ENCODE data around the gene ZNF547.
A peak's percentile ranks its signal among the peaks of the same experiment; 100 is the strongest.
"Not testable (repeated sequence)": the region's sequence is repeated elsewhere in the genome, so short reads cannot be mapped to it uniquely, and the experiment has no call there.

ZNF547 gene

DNA sequence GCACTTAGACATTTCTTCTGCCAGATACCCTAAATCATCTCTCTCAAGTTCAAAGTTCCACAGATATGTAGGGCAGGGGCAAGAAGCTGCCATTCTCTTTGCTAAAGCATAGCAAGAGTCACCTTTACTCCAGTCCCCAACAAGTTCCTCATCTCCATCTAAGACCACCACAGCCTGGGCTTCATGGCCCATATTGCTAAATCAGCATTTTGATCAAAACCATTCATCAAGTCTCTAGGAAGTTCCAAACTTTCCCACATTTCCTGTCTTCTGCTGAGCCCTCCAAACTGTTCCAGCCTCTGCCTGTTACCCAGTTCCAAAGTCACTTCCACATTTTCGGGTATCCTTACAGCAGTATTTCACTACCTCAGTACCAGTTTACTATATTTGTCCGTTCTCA is 11.3 kb downstream of the ZNF547 start:
- DNase-seq (ENCODE audit: low read depth in 2 of 2), result not testable (repeated sequence)

DNA sequence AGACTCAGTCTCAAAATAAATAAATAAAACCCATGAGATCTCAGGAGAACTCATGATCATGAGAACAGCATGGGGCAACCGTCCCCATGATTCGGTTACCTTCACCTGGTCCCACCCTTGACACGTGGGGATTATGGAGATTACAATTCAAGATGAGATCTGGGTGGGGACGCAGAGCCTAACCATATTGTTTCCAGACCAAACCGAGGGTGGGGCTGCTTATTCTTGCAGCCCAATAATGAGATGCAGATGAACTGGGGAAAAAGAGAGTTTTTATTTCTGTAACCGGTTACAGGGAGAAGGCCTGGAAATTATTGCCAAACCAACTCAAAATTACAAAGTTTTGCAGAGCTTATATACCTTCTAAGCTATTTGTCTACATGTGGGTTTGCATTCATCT is 12.8 kb downstream of the ZNF547 start:
- no peak for DNase-seq (ENCODE audit: low read depth in 2 of 2)

DNA sequence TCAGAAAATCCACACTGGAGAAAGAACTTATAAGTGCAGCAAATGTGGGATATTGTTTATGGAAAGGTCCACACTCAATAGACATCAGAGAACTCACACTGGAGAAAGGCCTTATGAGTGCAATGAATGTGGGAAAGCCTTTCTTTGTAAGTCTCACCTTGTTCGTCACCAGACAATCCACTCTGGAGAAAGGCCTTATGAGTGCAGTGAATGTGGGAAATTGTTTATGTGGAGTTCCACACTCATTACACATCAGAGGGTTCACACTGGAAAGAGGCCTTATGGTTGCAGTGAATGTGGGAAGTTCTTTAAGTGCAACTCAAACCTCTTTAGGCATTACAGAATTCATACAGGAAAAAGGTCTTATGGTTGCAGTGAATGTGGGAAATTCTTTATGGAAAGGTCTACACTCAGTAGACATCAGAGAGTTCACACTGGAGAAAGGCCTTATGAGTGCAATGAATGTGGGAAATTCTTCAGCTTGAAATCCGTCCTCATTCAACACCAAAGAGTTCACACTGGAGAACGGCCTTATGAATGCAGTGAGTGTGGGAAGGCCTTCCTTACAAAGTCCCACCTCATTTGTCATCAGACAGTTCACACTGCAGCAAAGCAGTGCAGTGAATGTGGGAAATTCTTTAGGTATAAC is 14.3 kb downstream of the ZNF547 start:
- no peak for DNase-seq (ENCODE audit: low read depth in 2 of 2)

DNA sequence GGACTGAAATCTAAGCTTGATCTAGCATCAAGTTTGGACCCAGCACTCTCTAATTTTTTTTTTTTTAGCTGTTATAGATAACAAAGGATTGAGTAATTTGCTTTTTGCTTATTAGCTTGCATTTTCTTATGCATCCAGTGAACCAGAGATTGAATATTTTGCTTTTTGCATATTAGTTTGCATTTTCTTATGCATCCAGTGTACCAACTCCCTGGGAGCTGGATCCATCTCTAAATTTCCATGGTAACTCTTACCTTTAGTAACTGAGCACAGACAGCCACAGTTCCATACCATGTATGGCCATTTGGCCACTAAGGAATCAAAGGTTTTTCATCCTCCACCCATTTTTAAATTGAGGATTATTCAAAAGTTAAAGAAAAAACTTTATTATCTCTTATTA is 17.6 kb downstream of the ZNF547 start:
- DNase-seq (ENCODE audit: low read depth in 2 of 2), result no peak

DNA sequence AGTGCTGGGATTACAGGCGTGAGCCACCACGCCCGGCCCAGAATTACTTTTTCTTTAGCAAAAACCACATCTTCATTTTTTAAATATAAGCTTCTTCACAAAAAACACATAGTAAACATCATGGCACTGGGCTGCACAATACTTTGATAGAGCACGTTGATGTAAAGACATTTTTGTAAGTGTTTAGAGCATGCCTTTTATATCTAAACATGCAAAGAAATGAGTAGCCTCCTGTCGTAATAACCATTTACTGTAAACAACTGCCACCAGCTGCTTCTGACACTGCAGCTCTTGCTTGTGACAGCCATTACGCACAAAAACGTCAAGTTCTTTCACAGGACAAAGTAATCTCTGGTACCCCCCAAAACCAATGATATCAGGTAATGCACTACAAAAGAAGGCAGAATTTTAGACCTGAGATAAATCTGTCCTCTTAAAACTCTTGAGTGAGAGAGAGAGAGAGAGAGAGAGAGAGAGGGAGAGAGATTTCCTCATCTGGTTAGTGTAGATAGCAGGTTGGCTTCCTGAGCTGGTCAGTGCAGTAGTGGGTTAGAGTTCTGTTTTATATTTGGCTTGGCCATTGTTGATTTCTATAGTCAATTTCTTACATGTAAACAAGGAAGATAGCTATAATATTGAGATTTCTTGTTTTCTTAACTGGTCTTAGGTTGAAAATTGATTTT is 19.6 kb downstream of the ZNF547 start:
- DNase-seq (ENCODE audit: low read depth in 2 of 2), result no peak

DNA sequence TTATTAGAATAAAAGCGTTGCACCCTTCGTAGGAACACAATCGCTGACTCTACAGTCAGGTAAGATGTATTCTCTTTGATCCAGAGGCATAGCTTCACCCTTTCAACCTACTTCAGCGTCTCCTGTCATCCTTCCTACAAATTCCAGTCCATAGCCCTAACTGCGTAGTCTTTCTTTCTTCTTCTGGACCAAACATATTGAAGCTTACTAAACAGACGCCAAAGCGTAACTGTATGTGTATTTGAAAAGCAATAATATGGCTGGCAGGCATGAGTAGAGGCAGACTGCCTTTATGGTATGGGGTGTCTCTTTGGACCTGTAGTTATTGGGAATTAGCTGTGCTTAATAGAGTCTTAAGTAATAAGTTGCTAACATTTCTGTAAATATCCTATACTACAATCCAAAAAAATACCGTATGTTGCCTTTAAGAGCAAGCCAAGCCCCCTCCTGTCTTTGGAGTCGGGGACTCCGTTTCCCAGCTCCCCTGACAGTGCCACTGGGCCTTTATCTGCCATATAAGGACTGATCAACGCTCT is 25.9 kb downstream of the ZNF547 start:
- DNase-seq (ENCODE audit: low read depth in 2 of 2), result no peak

DNA sequence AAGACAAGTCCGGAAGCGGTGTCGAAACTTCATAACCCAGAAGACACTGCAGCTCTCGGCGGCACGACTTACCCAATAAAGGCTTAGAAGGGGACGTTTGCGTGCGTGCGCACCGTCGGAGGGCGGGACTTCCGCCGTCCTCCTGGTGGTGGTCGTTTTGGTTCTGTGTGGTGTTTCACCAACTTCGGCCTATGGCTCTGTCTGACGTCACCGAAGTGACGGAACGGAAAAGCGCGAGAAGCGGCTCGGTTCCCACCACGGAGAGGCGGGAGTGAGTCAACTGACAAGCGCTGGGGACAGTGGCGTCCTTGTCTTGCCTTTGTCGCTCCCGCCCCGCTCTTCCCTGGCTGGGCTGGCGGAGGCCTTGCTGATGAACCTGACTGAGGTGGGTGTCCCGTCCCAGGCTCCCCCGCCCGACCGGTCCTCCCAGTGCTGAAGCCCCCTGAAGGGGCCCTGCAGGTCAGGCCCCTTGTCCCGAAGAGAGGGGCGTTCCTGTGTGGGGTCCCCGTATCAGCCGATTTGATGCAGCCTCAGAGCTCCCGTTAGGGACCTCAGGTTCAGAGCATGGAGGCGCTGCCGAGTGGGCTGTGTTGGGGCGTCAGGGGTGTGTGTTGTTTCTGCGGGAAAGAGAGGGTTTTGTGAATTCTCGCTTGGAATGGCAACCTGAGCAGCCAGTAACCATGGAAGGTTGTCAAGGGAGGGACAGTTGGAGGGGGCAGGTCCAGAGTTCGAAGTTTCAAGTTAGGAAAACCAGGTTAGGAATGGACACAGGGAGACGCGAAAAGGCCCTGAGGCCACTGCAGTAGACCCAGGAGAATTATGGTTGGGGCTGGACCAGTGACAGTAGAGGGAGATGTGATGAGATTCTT is 26.6 kb downstream of the ZNF547 start, which contains the start of gene ZNF548:
Gene ZNF548, plus strand, starts transcription at position 125 of the 869 bp plus-strand sequence. Its CDS starts 246 bp downstream, at position 371.
- DNase-seq (ENCODE audit: low read depth in 2 of 2), result peak; percentile 95 to 98

DNA sequence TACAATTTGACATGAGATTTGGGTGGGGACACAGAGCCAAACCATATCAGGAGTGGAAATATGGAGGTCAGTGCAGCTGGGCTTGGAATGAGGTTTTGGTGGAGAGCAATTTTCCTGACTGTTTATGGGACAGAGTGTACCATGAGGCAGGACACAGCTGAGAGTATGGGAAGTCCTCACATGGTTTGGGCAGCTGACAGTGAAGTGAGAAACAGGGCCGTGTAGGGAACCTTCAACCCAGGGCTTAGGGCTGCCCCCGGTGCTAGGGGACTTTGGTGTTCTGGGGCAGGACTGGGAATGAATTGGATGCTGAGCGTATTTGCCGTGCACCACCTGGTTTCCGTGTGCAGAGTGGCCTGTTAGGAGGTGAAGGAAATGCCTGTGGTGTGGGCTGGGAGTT is 32.4 kb downstream of the ZNF547 start:
- DNase-seq (ENCODE audit: low read depth in 2 of 2), result no peak

DNA sequence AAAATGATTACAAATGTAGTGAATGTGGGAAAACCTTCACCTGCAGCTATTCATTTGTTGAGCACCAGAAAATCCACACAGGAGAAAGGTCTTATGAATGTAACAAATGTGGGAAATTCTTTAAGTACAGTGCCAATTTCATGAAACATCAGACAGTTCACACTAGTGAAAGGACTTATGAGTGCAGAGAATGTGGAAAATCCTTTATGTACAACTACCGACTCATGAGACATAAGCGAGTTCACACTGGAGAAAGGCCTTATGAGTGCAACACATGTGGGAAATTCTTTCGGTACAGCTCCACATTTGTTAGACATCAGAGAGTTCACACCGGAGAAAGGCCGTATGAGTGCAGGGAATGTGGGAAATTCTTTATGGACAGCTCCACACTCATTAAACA is 35.5 kb downstream of the ZNF547 start:
- DNase-seq (ENCODE audit: low read depth in 2 of 2), result no peak

DNA sequence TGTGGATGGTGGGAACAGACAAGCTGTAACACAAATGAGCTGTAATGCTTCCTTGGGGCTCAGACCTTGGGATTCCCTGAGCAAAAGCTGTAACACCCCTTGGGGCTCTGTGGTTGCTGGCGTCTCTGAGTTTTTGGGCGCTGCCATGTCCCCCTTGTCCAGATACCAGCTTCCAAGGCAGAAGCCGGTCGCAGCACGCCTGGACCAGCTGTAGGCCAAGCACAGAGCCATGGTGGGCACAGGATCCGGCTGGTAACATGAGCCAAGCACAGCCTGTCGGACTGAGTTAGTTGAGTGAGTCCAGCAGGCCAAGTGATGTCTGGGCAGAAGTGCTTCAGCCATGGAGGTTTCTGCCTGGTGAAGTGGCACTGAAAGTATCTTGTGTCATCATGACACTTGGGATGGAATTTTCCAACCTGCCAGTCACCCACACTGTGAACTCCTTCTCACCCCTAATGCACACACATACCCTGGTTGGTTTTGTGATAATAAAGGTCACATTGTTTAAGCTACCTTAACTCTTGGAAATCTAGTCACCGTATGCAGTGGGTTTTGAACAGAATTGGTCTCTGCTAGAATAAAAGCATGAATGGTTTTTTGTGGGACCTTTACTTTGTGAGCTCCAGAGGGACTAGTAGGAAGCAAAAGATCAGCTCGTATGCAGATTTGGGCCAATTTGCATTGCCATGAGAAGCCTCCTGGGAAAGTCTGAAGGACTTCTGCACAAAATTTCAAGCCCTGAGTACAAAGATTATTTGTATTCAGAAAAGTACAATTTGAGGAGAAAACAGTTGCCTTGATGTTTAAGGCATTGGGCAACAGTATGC is 40.6 kb downstream of the ZNF547 start:
- DNase-seq (ENCODE audit: low read depth in 2 of 2), result no peak

DNA sequence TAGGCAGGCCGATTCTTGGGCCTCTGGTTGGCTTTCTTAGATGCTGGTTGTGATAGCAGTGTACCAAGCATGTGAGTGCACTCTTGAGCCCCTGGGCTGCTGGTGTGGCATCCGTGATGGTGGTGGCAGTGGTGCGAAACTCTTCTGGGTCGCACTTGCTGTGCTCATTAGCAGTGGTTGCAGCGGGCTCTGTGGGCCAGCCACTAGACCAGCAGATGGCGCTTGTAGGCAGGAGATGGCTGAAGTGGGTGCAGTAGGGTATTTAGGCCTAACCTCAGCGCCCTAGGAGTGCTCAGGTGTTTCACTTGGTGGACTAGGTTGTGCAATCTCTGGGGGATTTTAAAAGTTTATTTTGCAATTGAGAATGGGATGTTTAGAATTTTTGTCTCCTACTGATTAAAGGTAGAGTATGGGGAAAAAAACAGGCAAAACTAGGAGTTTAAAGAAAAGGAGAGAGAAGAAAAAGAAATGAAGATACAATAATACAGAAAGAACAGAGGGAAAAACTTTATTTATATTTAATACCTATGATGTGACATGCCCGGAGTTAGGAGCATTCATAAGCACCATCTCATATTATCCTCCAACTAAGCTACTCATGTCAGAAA is 43.3 kb downstream of the ZNF547 start:
- DNase-seq (ENCODE audit: low read depth in 2 of 2), result peak; percentile 43 to 45

DNA sequence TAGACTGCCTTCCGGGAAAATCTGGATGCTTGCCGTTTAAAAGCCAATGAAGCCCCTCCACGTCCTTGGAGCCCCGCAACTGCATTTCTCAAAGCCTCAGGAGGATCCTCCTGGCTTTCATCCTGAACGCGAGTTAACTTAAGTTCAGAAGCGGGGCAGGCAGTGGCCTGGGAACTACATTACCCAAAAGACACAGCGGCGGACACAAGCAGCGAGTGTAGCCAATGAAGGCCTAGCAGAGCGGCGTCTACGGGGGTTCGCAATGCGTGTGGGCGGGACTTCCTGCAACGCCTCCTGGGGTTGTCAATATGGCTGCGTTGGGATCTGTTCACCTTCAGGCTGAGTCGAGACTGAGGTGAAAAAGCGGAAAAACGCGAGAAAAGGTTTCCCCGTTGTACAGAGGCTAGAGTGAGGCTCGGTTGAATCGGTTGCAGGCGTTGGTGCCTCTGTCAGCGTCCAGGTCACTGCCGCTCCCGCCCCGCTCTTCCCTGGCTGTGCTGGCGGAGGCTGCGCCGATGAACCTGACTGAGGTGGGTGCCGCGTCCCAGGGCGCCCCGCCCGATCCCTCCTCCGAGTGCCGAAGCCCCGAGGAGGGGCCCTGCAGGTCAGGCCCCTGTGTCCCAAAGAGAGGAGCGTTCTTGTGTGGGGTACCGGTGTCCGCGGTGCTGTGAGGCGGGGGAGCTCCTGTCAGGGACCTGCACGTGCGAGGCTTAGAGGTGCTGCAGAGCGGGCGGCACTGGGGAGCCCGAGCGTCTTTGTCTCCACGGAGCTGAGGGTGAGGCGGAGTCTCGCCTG is 47.7 kb downstream of the ZNF547 start, which contains the start of gene ZNF17:
Gene ZNF17, plus strand, starts transcription at position 285 of the 795 bp plus-strand sequence. CDS start 2,455 bp downstream, outside the sequence.
- peak; percentile 80 to 82 for DNase-seq (ENCODE audit: low read depth in 2 of 2)

DNA sequence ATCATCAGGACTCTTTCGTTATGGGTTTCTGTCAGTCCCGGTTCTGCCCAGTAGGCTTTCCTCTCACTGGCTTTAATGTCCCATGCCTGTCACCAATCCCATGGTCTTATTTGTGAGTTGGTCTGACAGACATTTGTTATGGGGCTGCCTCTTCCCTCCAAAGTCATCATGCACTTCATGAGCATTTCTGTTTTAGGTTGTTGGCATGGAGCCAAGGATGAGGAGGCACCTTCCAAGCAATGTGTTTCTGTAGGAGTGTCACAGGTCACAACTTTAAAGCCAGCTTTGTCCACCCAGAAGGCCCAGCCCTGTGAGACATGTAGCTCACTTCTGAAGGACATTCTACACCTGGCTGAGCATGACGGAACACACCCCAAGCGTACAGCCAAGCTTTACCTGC is 56.1 kb downstream of the ZNF547 start:
- DNase-seq (ENCODE audit: low read depth in 2 of 2), result no peak

DNA sequence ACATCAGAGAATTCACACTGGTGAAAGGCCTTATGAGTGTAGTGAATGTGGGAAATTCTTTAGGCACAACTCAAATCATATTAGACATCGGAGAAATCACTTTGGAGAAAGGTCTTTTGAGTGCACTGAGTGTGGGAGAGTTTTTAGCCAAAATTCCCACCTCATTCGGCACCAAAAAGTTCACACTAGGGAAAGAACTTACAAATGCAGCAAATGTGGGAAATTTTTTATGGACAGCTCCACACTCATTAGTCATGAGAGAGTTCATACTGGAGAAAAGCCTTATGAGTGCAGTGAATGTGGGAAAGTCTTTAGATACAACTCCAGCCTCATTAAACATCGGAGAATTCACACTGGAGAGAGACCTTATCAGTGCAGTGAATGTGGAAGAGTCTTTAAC is 57.7 kb downstream of the ZNF547 start:
- DNase-seq (ENCODE audit: low read depth in 2 of 2), result no peak

Data from stimulated activated CD8-positive, alpha-beta memory T cell treated with anti-CD3 and anti-CD28 coated beads, Interleukin-2, amount 100 ng/mL, for 1 hour (primary cell).